Breast epithelium (tissue), 4 donors: ENCODE results near the gene ITPR1. TPM values are rescaled to one million over a fixed set of nuclear protein-coding genes. Genes with fewer than 3 reads are reported as not detected.
A peak's percentile ranks its signal among the peaks of the same experiment; 100 is the strongest.

ENCODE experiments used
- DNase-seq, 2 donors: peaks; one replicate each; pipeline ENCODE4 v3.0.0-alpha.2; 2019; ENCODE audit warnings: low spot score in 2 of 2
- H3K27ac ChIP-seq, 2 donors: fragments of 200-600 bp; sonication (generic) in 1 of 2; one replicate each; pipeline ENCODE4 v1.5.1; 2016 to 2019; ENCODE audit warnings: mild to moderate bottlenecking in 1 of 2
- H3K27me3 ChIP-seq, 2 donors: fragments of 200-600 bp; sonication (generic) in 1 of 2; one replicate each; pipeline versions ENCODE4 v1.5.1 to v1.6.0; 2017 to 2019; ENCODE audit warnings: control low read depth in 1 of 2, mild to moderate bottlenecking in 1 of 2
- H3K36me3 ChIP-seq: fragments of 200-600 bp; one replicate; pipeline ENCODE4 v1.5.1; 2019
- H3K4me1 ChIP-seq, 2 donors: fragments of 200-600 bp; sonication (generic); one replicate each; pipeline ENCODE4 v1.5.1; 2016 to 2019; ENCODE audit warnings: control low read depth in 1 of 2
- H3K4me3 ChIP-seq, 3 donors: fragments of 200-600 bp; sonication (generic); 1 replicate in 2 of 3; 2 replicates in 1 of 3; pipeline ENCODE4 v1.5.1; 2016 to 2019; ENCODE audit warnings: mild to moderate bottlenecking in 3 of 3, moderate library complexity in 2 of 3
- H3K9me3 ChIP-seq, 2 donors: fragments of 200-600 bp; sonication (generic) in 1 of 2; one replicate each; pipeline ENCODE4 v1.5.1; 2016 to 2019; ENCODE audit warnings: control low read depth in 1 of 2
- POLR2A ChIP-seq: fragments of 450-650 bp; IDR thresholded peaks from one replicate; pipeline ENCODE4 v1.6.1; 2016; ENCODE audit warnings: antibody characterized with exemption, mild to moderate bottlenecking, moderate library complexity
- POLR2AphosphoS5 ChIP-seq, 3 donors: sonication (generic); formaldehyde crosslinking; IDR thresholded peaks; one replicate each; pipeline ENCODE4 v1.6.1; 2017; ENCODE audit warnings: antibody characterized with exemption in 3 of 3
- intact Hi-C: fragments of 100-400 bp; cut with DNase I; formaldehyde crosslinking; loops from one replicate; pipeline ENCODE4 v1.15.1; 2023; ENCODE audit warnings: low total_unique reads
- total RNA-seq, 3 donors: library from RNA; depleted of rRNA; stranded (reverse); fragments of >200 nt; gene quantifications; one replicate each; pipeline ENCODE4 v1.1.0, GENCODE V29; 2016
- TF ChIP-seq, protein P1 (sequence below), 3 donors: fragments of 450-650 bp; IDR thresholded peaks; one replicate each; pipeline ENCODE4 v1.5.1; 2016 to 2017; ENCODE audit warnings: antibody characterized with exemption in 3 of 3, mild to moderate bottlenecking in 3 of 3, moderate library complexity in 3 of 3

The ITPR1 gene
- total RNA-seq, 3 donors from 2014 or later: 53.8 to 227 (median 174) TPM

DNA sequence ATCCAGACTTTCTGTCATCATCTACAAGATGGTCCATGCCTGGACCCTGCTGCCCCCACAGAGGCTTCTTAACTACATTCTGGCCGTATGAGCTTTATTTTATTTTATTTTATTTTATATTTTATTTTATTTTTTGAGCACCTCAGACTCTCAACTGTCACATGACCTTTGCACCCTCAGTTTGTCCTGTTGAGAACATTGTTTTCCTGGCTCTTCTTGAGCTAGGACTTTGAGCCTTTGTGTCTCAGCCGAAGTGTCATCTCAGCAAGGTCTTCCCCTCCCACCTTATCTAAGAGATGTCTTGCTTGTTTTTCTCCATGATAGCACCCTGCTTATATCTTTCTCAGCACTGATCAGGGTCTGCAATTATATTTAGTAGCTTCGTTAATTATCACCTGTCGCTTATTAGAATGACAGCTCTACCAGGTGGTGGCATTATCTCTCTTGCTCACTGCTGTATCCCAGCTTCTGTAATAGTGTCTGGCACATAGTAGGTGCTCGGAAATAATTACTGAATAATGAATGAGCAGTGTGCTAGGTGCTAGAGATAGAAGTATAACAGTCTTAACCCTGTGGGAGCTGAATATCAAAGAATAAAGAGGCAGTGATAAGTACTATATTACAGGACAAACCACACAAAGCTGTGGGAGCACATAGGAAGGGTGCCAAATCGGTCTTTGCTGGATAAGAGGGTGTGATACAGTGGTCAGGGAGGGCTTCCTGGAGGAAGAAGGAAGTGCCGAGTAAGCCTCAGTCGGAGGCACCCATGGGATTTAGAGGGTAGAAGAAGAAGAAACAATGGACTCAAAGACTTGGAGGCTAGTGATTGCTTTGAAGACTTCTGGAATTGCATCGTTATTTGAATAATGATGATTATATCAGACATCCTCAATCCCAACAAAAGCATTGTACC lies 136.2 kb downstream of the ITPR1 start:
- no peaks in the 10 kb centered on the region for H3K36me3 ChIP-seq
- intact Hi-C loops: loop anchor here (5.0 kb wide), 1 partner anchor 277 kb away; no protein-coding TSS in a partner anchor
- no peaks in the 10 kb centered on the region for H3K4me1 ChIP-seq
- no peaks in the 10 kb centered on the region for H3K27me3 ChIP-seq
- H3K4me3 ChIP-seq: no peak overlapping the region
- DNase-seq: no peak
- no peaks in the 10 kb centered on the region for H3K9me3 ChIP-seq
- H3K27ac ChIP-seq: no peak overlapping the region
- TF ChIP-seq POLR2AphosphoS5 (IDR thresholded peaks at IDR 0.05) (no peak), POLR2A (no peak)
- TF ChIP-seq, protein P1, sequence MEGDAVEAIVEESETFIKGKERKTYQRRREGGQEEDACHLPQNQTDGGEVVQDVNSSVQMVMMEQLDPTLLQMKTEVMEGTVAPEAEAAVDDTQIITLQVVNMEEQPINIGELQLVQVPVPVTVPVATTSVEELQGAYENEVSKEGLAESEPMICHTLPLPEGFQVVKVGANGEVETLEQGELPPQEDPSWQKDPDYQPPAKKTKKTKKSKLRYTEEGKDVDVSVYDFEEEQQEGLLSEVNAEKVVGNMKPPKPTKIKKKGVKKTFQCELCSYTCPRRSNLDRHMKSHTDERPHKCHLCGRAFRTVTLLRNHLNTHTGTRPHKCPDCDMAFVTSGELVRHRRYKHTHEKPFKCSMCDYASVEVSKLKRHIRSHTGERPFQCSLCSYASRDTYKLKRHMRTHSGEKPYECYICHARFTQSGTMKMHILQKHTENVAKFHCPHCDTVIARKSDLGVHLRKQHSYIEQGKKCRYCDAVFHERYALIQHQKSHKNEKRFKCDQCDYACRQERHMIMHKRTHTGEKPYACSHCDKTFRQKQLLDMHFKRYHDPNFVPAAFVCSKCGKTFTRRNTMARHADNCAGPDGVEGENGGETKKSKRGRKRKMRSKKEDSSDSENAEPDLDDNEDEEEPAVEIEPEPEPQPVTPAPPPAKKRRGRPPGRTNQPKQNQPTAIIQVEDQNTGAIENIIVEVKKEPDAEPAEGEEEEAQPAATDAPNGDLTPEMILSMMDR (IDR thresholded peaks at IDR 0.05): no peak

DNA sequence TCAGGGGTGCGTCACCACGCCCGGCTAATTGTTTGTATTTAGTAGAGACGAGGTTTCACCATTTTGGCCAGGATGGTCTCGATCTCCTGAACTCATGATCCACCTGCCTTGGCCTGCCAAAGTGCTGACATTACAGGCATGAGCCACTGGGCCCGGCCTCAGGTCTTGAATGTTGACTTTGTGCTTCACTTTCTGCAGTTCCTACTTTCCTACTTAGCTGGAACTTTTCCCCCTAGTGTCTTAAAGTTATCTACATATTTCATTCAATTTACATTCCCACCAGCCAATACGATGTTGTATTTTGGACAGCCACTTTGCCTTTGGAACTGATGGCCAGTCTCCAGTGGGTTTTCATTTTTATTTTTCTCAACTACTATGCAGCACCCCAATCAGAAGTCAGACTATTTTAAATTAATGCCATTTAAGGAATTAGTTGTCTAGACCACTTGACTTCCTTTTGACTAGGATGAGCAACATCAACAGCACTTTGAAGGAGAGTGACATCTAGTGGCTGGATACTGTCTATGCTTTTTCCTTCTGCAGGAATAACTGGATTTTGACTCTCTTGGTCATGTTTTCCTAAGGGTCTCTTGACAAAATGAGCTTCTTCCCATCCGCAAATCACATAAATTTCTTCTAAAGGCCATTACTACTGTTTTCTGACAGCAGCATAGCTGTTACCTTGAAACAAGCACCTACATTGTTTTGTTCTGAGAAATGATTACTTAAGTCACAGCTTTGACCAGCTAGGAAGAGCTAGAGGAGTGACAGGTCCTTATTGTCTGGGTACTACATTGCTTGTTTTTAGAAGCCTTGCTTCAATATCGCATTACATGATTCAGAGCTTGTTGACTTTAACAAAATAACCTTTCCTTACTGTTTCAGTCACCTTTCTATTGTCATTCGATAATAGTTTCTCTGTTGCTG lies 140.2 kb downstream of the ITPR1 start:
- no peaks in the 10 kb centered on the region for H3K4me1 ChIP-seq
- intact Hi-C loops: loop anchor here (5.0 kb wide), 1 partner anchor 281 kb away; no protein-coding TSS in a partner anchor
- no peaks in the 10 kb centered on the region for H3K27me3 ChIP-seq
- no peak overlapping the region for H3K27ac ChIP-seq
- DNase-seq: no peak
- no peaks in the 10 kb centered on the region for H3K36me3 ChIP-seq
- H3K9me3 ChIP-seq: no peaks in the 10 kb centered on the region
- no peak overlapping the region for H3K4me3 ChIP-seq
- no peak for TF ChIP-seq POLR2AphosphoS5 (IDR thresholded peaks at IDR 0.05)
- TF ChIP-seq POLR2A: no peak
- TF ChIP-seq, protein P1 (IDR thresholded peaks at IDR 0.05): peak; percentile 66 to 82 (median 78)

DNA sequence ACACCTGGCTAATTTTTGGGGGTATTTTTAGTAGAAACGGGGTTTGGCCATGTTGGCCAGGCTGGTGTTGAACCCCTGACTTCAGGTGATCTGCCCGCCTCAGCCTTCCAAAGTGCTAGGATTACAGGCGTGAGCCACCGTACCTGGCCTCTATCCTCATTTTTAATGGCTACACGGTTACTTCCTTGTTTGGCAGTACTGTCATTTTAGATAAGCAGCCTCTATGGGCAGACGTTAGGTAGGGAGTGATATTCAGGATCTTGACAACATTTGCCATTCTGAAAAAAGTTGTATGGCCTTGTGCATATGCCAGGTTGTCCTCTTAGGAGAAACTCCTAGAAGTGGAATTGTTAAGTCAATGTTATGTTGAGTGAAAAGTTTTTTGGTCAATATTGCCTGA lies 141.7 kb downstream of the ITPR1 start:
- Histone ChIP-seq H3K27ac (no peak overlapping the region), H3K36me3 (no peaks in the 10 kb centered on the region), H3K4me3 (no peak overlapping the region), H3K9me3 (no peaks in the 10 kb centered on the region), H3K4me1 (no peaks in the 10 kb centered on the region), H3K27me3 (no peaks in the 10 kb centered on the region)
- intact Hi-C loops: loop anchor here (5.0 kb wide), 1 partner anchor 283 kb away; no protein-coding TSS in a partner anchor
- no peak for DNase-seq
- no peak for TF ChIP-seq POLR2AphosphoS5 (IDR thresholded peaks at IDR 0.05)
- TF ChIP-seq, protein P1 (IDR thresholded peaks at IDR 0.05): no peak
- no peak for TF ChIP-seq POLR2A

DNA sequence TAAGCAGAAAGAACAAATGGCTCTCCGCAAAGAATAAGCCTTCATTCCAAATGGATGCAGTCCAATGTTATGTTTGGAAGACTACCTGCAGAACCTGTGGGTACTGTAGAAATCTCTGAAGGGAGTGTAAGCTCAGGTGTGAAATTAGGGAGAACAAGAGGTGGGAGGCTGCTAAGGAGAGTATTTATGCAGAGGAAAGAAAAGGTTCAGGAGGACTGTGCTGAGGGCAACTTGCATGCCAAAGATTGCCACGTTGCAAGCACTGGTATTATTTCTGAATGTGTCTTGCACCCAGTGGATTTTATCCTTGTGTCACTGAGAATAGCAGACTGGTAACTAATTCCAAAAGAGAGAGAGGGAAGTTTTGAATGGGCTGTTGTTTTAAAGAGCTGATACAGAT lies 144.1 kb downstream of the ITPR1 start:
- no peak for DNase-seq

More for the DNA sequence above, 144.1 kb downstream of the ITPR1 start:
- Histone ChIP-seq H3K4me1 (no peaks in the 10 kb centered on the region), H3K36me3 (no peaks in the 10 kb centered on the region), H3K9me3 (no peaks in the 10 kb centered on the region), H3K27ac (no peak overlapping the region), H3K4me3 (no peak overlapping the region), H3K27me3 (no peaks in the 10 kb centered on the region)
- intact Hi-C loops: no loop called here
- TF ChIP-seq POLR2A: no peak
- no peak for TF ChIP-seq POLR2AphosphoS5 (IDR thresholded peaks at IDR 0.05)
- TF ChIP-seq, protein P1 (IDR thresholded peaks at IDR 0.05): no peak
